Measurements from ENCODE around the gene NKX6-2.

GRCh38 chr10:132807621-132808049 is 21.7 kb upstream of the NKX6-2 start:
- TF ChIP-seq, protein P1, sequence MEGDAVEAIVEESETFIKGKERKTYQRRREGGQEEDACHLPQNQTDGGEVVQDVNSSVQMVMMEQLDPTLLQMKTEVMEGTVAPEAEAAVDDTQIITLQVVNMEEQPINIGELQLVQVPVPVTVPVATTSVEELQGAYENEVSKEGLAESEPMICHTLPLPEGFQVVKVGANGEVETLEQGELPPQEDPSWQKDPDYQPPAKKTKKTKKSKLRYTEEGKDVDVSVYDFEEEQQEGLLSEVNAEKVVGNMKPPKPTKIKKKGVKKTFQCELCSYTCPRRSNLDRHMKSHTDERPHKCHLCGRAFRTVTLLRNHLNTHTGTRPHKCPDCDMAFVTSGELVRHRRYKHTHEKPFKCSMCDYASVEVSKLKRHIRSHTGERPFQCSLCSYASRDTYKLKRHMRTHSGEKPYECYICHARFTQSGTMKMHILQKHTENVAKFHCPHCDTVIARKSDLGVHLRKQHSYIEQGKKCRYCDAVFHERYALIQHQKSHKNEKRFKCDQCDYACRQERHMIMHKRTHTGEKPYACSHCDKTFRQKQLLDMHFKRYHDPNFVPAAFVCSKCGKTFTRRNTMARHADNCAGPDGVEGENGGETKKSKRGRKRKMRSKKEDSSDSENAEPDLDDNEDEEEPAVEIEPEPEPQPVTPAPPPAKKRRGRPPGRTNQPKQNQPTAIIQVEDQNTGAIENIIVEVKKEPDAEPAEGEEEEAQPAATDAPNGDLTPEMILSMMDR (IDR thresholded peaks at IDR 0.05; ENCODE audit: low read depth, low read length, missing input control): no peak
- TF ChIP-seq MAX (IDR thresholded peaks at IDR 0.05): no peak
- no peak for TF ChIP-seq RAD21 (IDR thresholded peaks at IDR 0.05)
- TF ChIP-seq GABPA (IDR thresholded peaks at IDR 0.05 in 1 of 2, conservative IDR thresholded peaks at IDR 0.05 in 1 of 2): no peak
